A549 (cell line): ENCODE measurements around the gene SALL3. TPM values are rescaled to one million over a fixed set of nuclear protein-coding genes. Genes with fewer than 3 reads are reported as not detected.

Experiments used
- ATAC-seq, 2 experiments: fragments of 200-7000 bp in 1 of 2; fragments of >200 bp in 1 of 2; cut with Nextera tagmentation in 1 of 2; cut with Tn5 transposase in 1 of 2; 3 replicates each; pipeline versions ENCODE4 v1.8.0 to v1.9.1; 2018 to 2020; ENCODE audit warnings: mild to moderate bottlenecking in 1 of 2, moderate library complexity in 1 of 2
- CTCF ChIA-PET: fragments of 300-600 bp; sonication (Branson Sonifier 250); formaldehyde crosslinking; extraction: SDS; loops from one replicate; lab custom pipeline; 2021; ENCODE audit warnings: antibody characterized with exemption, inconsistent platforms; lab: Yijun Ruan, JAX
- POLR2A ChIA-PET: fragments of 350-600 bp; formaldehyde crosslinking; extraction: SDS; loops from one replicate; lab custom pipeline; 2021; ENCODE audit warnings: antibody characterized with exemption, inconsistent platforms; lab: Yijun Ruan, JAX
- DNase-seq, 2 experiments: peaks; one replicate each; pipeline versions ENCODE4 v3.0.0 to v3.0.0-alpha.2; 2011 to 2016; ENCODE audit warnings: low read depth in 1 of 2, low spot score in 1 of 2
- FAIRE-seq: peaks from 2 replicates; lab custom pipeline; 2011; peaks lifted over from hg19 to GRCh38; lab: Jason Lieb, UNC
- H3K27ac ChIP-seq, 2 experiments: fragments of >200 bp; sonication (Bioruptor Twin); formaldehyde crosslinking; 3 replicates each; pipeline ENCODE4 v1.5.1; 2016 to 2017
- H3K4me1 ChIP-seq: fragments of >200 bp; sonication (Bioruptor Twin); formaldehyde crosslinking; 3 replicates; pipeline ENCODE4 v1.6.1; 2016
- H3K4me2 ChIP-seq: fragments of >200 bp; sonication (Bioruptor Twin); formaldehyde crosslinking; 3 replicates; pipeline ENCODE4 v1.6.1; 2016
- H3K4me3 ChIP-seq: fragments of >200 bp; sonication (Bioruptor Twin); formaldehyde crosslinking; 3 replicates; pipeline ENCODE4 v1.5.1; 2016
- H3K9me3 ChIP-seq: fragments of >200 bp; sonication (Bioruptor Twin); formaldehyde crosslinking; 3 replicates; pipeline ENCODE4 v1.6.1; 2016
- CBX8 ChIP-seq: fragments of 200-600 bp; sonication (generic); IDR thresholded peaks from 2 replicates; pipeline ENCODE4 v1.6.1; 2016
- CHD2 ChIP-seq: fragments of 150-350 bp; IDR thresholded peaks from 2 replicates; pipeline ENCODE4 v1.6.1; 2014; ENCODE audit warnings: low read length; ENCODE audit not compliant: partially characterized antibody
- CTCF ChIP-seq: fragments of >200 bp; sonication (Bioruptor Twin); formaldehyde crosslinking; IDR thresholded peaks from 3 replicates; pipeline ENCODE4 v1.5.1; 2016
- EHF ChIP-seq: fragments of 250-450 bp; sonication (Bioruptor Pico); IDR thresholded peaks from 2 replicates; pipeline ENCODE4 v1.5.0; 2020; ENCODE audit warnings: mild to moderate bottlenecking
- EP300 ChIP-seq, 2 experiments: fragments of >200 bp; sonication (Bioruptor Twin); formaldehyde crosslinking; IDR thresholded peaks; 2 replicates in 1 of 2; 3 replicates in 1 of 2; pipeline ENCODE4 v1.6.1; 2016 to 2017
- ESRRA ChIP-seq: fragments of 150-350 bp; IDR thresholded peaks from 2 replicates; pipeline ENCODE4 v1.6.1; 2014; ENCODE audit warnings: mild to moderate bottlenecking, low read length, borderline replicate concordance
- FOSL2 ChIP-seq, 2 experiments: fragments of 450-650 bp in 1 of 2; fragments of >200 bp in 1 of 2; sonication (Bioruptor Twin) in 1 of 2; formaldehyde crosslinking; IDR thresholded peaks; 2 replicates each; pipeline versions ENCODE4 v1.5.0 to v1.6.1; 2016 to 2020; ENCODE audit warnings: mild to moderate bottlenecking in 1 of 2, moderate library complexity in 1 of 2
- FOXS1 ChIP-seq: fragments of 250-450 bp; sonication (Bioruptor Pico); IDR thresholded peaks from 2 replicates; pipeline ENCODE4 v1.5.0; 2020; ENCODE audit warnings: mild to moderate bottlenecking, moderate library complexity
- GATA3 ChIP-seq: IDR thresholded peaks from 2 replicates; pipeline ENCODE4 v1.6.1; 2012; ENCODE audit warnings: borderline replicate concordance
- HDAC2 ChIP-seq: fragments of 200-600 bp; sonication (generic); IDR thresholded peaks from 2 replicates; pipeline ENCODE4 v1.6.1; 2016
- HEYL ChIP-seq: fragments of 250-450 bp; sonication (Bioruptor Pico); IDR thresholded peaks from 2 replicates; pipeline ENCODE4 v1.8.0; 2021; ENCODE audit warnings: mild to moderate bottlenecking, moderate library complexity
- HOXA7 ChIP-seq: fragments of 250-450 bp; sonication (Bioruptor Pico); IDR thresholded peaks from 2 replicates; pipeline ENCODE4 v1.5.0; 2020; ENCODE audit warnings: mild to moderate bottlenecking, moderate library complexity
- HOXB5 ChIP-seq: fragments of 250-450 bp; sonication (Bioruptor Pico); IDR thresholded peaks from 2 replicates; pipeline ENCODE4 v1.5.0; 2020; ENCODE audit warnings: mild to moderate bottlenecking, moderate library complexity
- JUNB ChIP-seq: fragments of >200 bp; sonication (Bioruptor Twin); formaldehyde crosslinking; IDR thresholded peaks from 2 replicates; pipeline ENCODE4 v1.6.1; 2016
- KDM1A ChIP-seq: fragments of 200-600 bp; sonication (generic); IDR thresholded peaks from 2 replicates; pipeline ENCODE4 v1.6.1; 2016; ENCODE audit warnings: low read depth, mild to moderate bottlenecking
- MYC ChIP-seq: IDR thresholded peaks from 2 replicates; pipeline ENCODE4 v1.6.1; 2012; ENCODE audit warnings: mild to moderate bottlenecking, inconsistent platforms, low read length, improper control_type of control experiment, borderline replicate concordance
- NFE2L2 ChIP-seq: fragments of 150-350 bp; conservative IDR thresholded peaks from 2 replicates; pipeline ENCODE4 v1.6.1; 2014; ENCODE audit warnings: low read length
- NPAS2 ChIP-seq: fragments of 250-450 bp; sonication (Bioruptor Pico); IDR thresholded peaks from 2 replicates; pipeline ENCODE4 v1.8.0; 2022; ENCODE audit warnings: mild to moderate bottlenecking, moderate library complexity, borderline replicate concordance
- POLR2A ChIP-seq: IDR thresholded peaks from 2 replicates; pipeline ENCODE4 v1.6.1; 2012; ENCODE audit warnings: mild to moderate bottlenecking, low read length
- POLR2AphosphoS2 ChIP-seq: conservative IDR thresholded peaks from 2 replicates; pipeline ENCODE4 v1.6.1; 2012; ENCODE audit warnings: low read length, improper control_type of control experiment, inconsistent platforms
- RCOR1 ChIP-seq: fragments of 150-350 bp; IDR thresholded peaks from 2 replicates; pipeline ENCODE4 v1.6.1; 2014; ENCODE audit warnings: antibody characterized with exemption, low read length, low read depth
- RFX5 ChIP-seq: fragments of 450-650 bp; IDR thresholded peaks from 2 replicates; pipeline ENCODE4 v1.7.1; 2014; ENCODE audit warnings: antibody characterized with exemption, mild to moderate bottlenecking, moderate library complexity
- SMC3 ChIP-seq: fragments of >200 bp; sonication (Bioruptor Twin); formaldehyde crosslinking; IDR thresholded peaks from 3 replicates; pipeline ENCODE4 v1.6.1; 2018; ENCODE audit warnings: inconsistent platforms
- SREBF2 ChIP-seq: fragments of 450-650 bp; IDR thresholded peaks from 2 replicates; pipeline ENCODE4 v1.6.1; 2014; ENCODE audit warnings: mild to moderate bottlenecking, moderate library complexity
- TFCP2L1 ChIP-seq: fragments of 250-450 bp; sonication (Bioruptor Pico); IDR thresholded peaks from 2 replicates; pipeline ENCODE4 v1.5.0; 2021; ENCODE audit warnings: mild to moderate bottlenecking
- TP53 ChIP-seq: fragments of 250-450 bp; sonication (Bioruptor Pico); IDR thresholded peaks from 2 replicates; pipeline ENCODE4 v1.5.0; 2021; ENCODE audit warnings: mild to moderate bottlenecking, moderate library complexity
- ZC3H11A ChIP-seq: fragments of 450-650 bp; IDR thresholded peaks from 2 replicates; pipeline ENCODE4 v1.6.1; 2014; ENCODE audit warnings: antibody characterized with exemption, mild to moderate bottlenecking
- WGBS: methylation state at CpG from one replicate; pipeline ENCODE4 v1.1.6; 2017; ENCODE audit errors: missing lambda C conversion rate; 5-methylcytosine and 5-hydroxymethylcytosine counted together
- polyA plus RNA-seq, 4 experiments: library from polyadenylated mRNA; depleted of rRNA in 3 of 4; stranded (reverse); fragments of >200 nt; fragmentation: RNase III in 1 of 4; extraction: RNeasy Plus Mini Kit Qiagen cat#74134 plus additional on column Dnase treatment in 1 of 4; gene quantifications; 2 replicates in 3 of 4; 3 replicates in 1 of 4; pipeline ENCODE4 v1.2.3, GENCODE V29; 2011 to 2017

SALL3 gene
- polyA plus RNA-seq, 2 of the 4 experiments (the other 2 are of a cell fraction) = not detected

GRCh38 chr18:78993014-78993926, 13.7 kb downstream of the SALL3 start:
- Histone ChIP-seq H3K4me2 (no peak overlapping the region), H3K4me3 (no peak overlapping the region), H3K9me3 (no peaks in the 10 kb centered on the region), H3K4me1 (no peaks in the 10 kb centered on the region), H3K27ac (no peak overlapping the region)
- no peak for TF ChIP-seq CTCF
- no peak for TF ChIP-seq HOXA7 (CRISPR knock-in tag)
- TF ChIP-seq POLR2A = no peak
- no peak for TF ChIP-seq SMC3
- no peak for TF ChIP-seq EHF (CRISPR knock-in tag)
- TF ChIP-seq TP53 (CRISPR knock-in tag) = no peak
- no peak for TF ChIP-seq TFCP2L1 (CRISPR knock-in tag)
- no peak for TF ChIP-seq POLR2AphosphoS2
- TF ChIP-seq ZC3H11A = no peak
- no peak for TF ChIP-seq CBX8
- TF ChIP-seq NFE2L2 = no peak
- no peak for TF ChIP-seq JUNB
- TF ChIP-seq GATA3 = no peak
- TF ChIP-seq MYC = no peak
- no peak for TF ChIP-seq CHD2
- TF ChIP-seq HOXB5 (CRISPR knock-in tag) = no peak
- 91% methylated on average over 37 of the region's 90 CpGs for WGBS
- CTCF ChIA-PET = no interaction called here
- DNase-seq (no peak), ATAC-seq (no peak), FAIRE-seq (no peak)
- POLR2A ChIA-PET = no interaction called here

- no peak for FAIRE-seq
- no peaks in the 10 kb centered on the region for H3K4me1 ChIP-seq
- WGBS = 88% methylated on average over 17 of the region's 37 CpGs
- TF ChIP-seq RFX5 (no peak), NFE2L2 (no peak), RCOR1 (no peak), HDAC2 (no peak), SMC3 (no peak), KDM1A (no peak), HEYL (no peak), FOXS1 (CRISPR knock-in tag) (no peak), NPAS2 (no peak), CHD2 (no peak), ESRRA (no peak), SREBF2 (no peak), EP300 (IDR thresholded peaks at IDR 0.05) (no peak), POLR2A (no peak), FOSL2 (IDR thresholded peaks at IDR 0.05) (no peak), FOSL2 (CRISPR knock-in tag; IDR thresholded peaks at IDR 0.05) (no peak)
- no peak for DNase-seq
- H3K4me2 ChIP-seq = no peak overlapping the region
- no peak overlapping the region for H3K4me3 ChIP-seq
- CTCF ChIA-PET = no interaction called here
- H3K27ac ChIP-seq = no peak overlapping the region
- no peak for ATAC-seq
- POLR2A ChIA-PET = no interaction called here
- no peaks in the 10 kb centered on the region for H3K9me3 ChIP-seq
Measured at GRCh38 chr18:78994000-78994399, 14.4 kb downstream of the SALL3 start.
